Measurements from ENCODE around the gene TEC.

TEC gene

GRCh38 chr4:48114412-48114811 is 155.2 kb downstream of the TEC start:
- no peak for DNase-seq

DNA sequence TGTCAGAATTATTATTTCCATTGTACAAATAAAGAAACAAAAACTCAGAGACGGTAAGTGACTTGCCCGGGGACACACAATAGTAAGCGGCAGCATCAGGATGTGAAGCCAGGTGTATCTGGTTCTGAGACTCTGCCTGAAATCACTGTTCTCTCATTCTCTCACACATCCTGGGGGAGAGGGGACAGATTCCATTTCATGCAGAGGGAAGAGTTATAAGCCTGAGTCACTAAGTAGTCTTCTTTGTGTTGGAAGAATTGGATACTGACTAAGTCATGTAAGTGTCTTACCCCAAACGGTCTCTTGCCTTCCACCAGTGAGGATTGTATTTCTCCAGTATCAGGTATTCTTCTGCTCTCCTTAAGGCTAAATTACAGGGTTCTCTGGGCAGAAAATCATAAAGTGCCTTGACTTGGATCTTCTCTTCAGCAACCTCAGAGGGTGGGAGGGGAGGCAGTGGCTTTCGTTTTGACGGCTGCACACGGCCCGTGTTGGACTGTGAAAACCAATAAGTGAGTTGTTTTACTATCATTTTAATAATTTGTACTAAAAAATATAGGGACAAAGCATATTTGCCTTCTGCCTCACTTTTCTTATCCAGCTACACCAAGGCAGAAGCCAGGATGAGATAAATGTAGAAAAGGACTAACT is 157.5 kb downstream of the TEC start:
- DNase-seq: no peak

GRCh38 chr4:48110452-48110978 is 159.1 kb downstream of the TEC start:
- DNase-seq: no peak

DNA sequence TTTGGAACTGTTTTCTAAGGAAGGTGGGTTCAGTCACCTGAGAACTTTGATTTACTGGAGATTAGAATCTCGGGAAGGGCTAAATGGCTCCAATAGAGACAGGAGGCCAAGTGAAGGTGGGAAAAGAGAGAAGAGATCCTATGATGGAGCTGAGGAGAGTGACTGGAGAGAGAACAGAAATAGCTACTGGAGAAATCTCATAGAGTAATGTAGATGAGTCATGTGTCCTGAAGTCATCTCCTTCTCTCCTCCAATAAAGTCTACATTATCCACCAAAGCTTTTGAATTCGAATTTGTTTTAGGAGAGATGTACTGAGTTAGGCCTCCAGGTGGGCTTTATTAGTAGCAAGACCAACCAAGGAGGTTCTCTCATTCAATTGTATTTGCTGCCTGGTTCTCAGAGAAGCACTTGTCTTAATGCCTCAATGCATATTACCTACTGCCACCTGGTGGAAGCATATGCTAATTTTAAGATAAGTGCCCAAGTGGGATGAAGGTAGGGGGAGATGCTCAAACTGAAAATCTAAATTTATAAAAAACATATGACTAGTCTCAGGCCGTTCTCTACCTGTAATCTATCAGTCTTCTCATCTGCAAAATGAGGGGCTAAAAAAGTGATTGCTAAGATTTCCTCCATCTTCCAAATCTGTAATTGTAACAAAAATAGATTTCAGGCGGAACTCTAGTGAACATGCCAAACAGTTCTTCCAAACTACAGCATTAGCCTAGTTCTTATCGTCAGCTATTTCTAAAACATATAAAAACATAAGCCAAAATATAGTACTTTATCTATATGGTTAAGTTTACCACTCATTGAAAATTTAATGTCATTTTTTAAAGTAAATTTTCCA is 160.0 kb downstream of the TEC start:
- DNase-seq: peak; percentile 8

GRCh38 chr4:48108309-48109073 is 161.1 kb downstream of the TEC start:
- DNase-seq: no peak

DNA sequence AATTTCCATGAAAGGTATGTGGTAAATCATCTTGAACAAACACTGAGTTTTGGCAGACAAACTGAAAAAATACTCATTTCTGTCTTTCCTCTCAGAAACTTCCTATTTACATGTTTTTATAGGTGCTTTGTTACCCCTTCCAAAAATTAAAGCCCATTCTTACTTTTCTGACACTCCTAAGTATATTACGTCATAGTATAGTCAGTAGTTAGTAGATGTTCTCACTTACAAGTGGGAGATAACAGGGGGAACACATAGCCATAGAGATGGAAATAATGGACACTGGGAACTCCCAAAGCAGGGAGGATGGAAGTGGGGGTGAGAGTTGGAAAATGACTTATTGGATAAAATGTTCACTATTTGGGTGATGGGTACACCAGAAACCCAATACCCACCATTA is 164.4 kb downstream of the TEC start:
- DNase-seq: no peak

DNA sequence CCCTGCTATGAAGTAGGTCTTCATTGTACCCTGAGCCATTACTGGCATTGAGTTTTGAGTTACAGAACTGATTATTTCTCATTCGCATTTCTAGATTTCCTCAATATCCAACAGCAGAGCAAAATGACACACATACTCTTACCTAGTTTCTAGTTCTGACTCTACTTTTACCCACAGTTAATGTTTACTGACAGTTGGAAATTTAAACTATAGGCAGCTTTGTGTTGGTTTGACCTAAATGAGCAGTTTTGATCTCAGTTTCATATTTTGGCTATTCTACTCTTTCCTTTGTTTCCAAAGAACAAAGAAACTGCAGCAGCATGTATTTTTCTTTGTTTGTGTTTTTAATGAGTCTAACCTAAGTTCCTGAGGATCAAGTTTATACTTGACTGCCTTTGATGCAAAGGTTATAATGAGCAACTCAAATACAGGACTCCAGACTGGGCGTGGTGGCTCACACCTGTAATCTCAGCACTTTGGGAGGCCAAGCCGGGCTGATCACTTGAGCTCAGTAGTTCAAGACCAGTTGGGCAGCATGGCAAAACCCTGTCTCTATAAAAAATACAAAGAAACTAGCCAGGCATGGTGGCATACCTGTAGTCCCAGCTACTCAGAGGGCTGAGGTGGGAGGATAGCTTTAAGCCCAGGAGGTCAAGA is 166.0 kb downstream of the TEC start:
- no peak for DNase-seq

GRCh38 chr4:48102303-48102702 is 167.3 kb downstream of the TEC start:
- DNase-seq: no peak

GRCh38 chr4:48100256-48100655 is 169.4 kb downstream of the TEC start:
- no peak for DNase-seq

DNA sequence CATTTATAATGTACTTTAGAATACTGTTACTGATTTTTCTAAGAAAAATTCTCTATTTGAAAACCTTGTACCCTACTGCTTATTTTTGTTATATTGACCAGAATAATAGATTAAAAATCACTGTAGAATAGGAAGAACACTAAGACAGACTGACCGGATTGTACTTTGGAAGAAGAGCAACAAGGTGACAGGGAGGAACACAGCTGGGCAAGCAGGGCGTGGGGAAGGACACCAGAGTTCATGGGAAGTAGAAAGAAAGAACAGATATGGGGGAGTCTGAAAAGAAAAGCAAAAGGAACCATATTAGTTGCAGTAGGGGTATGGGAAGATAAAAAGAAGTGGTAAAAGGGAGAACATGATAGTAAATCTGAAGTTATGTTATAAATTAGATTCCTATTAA is 174.2 kb downstream of the TEC start:
- no peak for DNase-seq

- DNase-seq: no peak
Measured at GRCh38 chr4:48093991-48094416, 175.6 kb downstream of the TEC start.

GRCh38 chr4:48090621-48091020 is 179.0 kb downstream of the TEC start:
- DNase-seq: no peak

DNA sequence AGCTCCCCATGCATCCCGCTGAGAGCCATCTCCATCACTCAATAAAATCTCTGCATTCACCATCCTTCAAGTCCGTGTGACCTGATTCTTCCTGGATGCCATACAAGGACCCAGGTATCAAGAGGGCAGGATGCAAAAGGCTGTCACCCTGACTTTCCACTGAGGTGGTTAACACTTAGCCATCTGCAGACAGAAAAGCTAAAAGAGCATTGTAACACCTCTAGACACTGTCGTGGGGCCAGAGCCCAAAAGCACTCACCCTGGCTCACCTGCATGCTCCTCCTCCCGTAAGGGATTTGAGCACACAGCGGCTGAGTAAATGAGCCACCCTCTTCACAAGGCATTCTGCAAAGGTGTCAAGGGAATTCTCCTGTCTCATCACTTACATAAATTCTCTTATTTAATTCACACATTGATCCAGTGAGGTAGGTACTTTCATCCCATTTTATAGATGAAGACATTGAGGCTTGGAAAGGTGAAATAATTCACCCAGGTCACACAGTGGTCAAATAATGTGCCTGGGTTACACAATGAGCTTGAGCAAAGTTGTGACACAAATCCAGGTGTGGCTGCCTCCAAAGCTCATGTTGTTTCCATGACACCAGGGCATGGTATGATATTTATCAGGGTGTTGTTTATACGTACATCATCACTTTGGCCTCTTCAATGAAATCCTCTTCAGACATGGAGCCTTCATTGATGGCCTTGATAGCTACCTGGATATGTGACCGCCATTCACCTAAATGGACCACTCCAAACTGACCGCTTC is 183.6 kb downstream of the TEC start:
- no peak for DNase-seq

Measured in GF-D8 (cell line).